CD4-positive, alpha-beta T cell (primary cell): ENCODE data around the gene CNOT9. TPM values are rescaled to one million over a fixed set of nuclear protein-coding genes. Genes with fewer than 3 reads are reported as not detected.
"Not testable (repeated sequence)": the region's sequence is repeated elsewhere in the genome, so short reads cannot be mapped to it uniquely, and the experiment has no call there.

Experiments used
- ATAC-seq: fragments of 200-7000 bp; cut with Tn5 transposase; one replicate; pipeline ENCODE4 v1.10.0; 2022; ENCODE audit warnings: mild to moderate bottlenecking; ENCODE audit not compliant: poor library complexity
- CTCF ChIA-PET: fragments of 350-600 bp; sonication (Branson Sonifier 250); formaldehyde crosslinking; loops from one replicate; lab custom pipeline; 2021; ENCODE audit warnings: antibody characterized with exemption, inconsistent platforms; lab: Charles Lee
- POLR2A ChIA-PET: fragments of 350-600 bp; sonication (Branson Sonifier 250); formaldehyde crosslinking; loops from one replicate; lab custom pipeline; 2021; ENCODE audit warnings: antibody characterized with exemption, inconsistent platforms; lab: Charles Lee
- DNase-seq, 14 experiments: peaks; one replicate each; pipeline ENCODE4 v3.0.0-alpha.2; 2013 to 2020; ENCODE audit warnings: mixed read lengths in 2 of 14
- H3K27ac ChIP-seq, 2 donors: one replicate each; pipeline versions ENCODE4 v1.5.1 to v1.7.0; 2013; ENCODE audit warnings: low read length in 2 of 2, low read depth in 1 of 2, mild to moderate bottlenecking in 1 of 2
- H3K27me3 ChIP-seq, 2 experiments: 1 replicate in 1 of 2; 2 replicates in 1 of 2; pipeline versions ENCODE4 v1.6.1 to v1.7.0; 2013; ENCODE audit warnings: low read length in 2 of 2, control low read depth in 1 of 2, mild to moderate bottlenecking in 1 of 2, moderate library complexity in 1 of 2; ENCODE audit not compliant: insufficient read depth in 2 of 2, control insufficient read depth in 1 of 2
- H3K36me3 ChIP-seq: one replicate; pipeline ENCODE4 v1.6.1; 2013; ENCODE audit warnings: low read length, control low read depth; ENCODE audit not compliant: insufficient read depth
- H3K4me1 ChIP-seq: one replicate; pipeline ENCODE4 v1.6.1; 2013; ENCODE audit warnings: low read length, control low read depth; ENCODE audit not compliant: insufficient read depth
- H3K4me3 ChIP-seq: one replicate; pipeline ENCODE4 v1.5.1; 2013; ENCODE audit warnings: mild to moderate bottlenecking, low read length, moderate library complexity
- H3K9me3 ChIP-seq, 2 experiments: 1 replicate in 1 of 2; 2 replicates in 1 of 2; pipeline versions ENCODE4 v1.6.1 to v1.7.0; 2013; ENCODE audit warnings: low read length in 2 of 2, mild to moderate bottlenecking in 2 of 2, control low read depth in 1 of 2, moderate library complexity in 1 of 2; ENCODE audit not compliant: control insufficient read depth in 1 of 2, insufficient read depth in 1 of 2
- H3K27ac Mint-ChIP-seq: one replicate; pipeline ENCODE4 v1.8.0; 2020; ENCODE audit warnings: mixed read lengths
- H3K27me3 Mint-ChIP-seq: one replicate; pipeline ENCODE4 v1.8.0; 2021; ENCODE audit warnings: mixed read lengths
- H3K36me3 Mint-ChIP-seq: one replicate; pipeline ENCODE4 v1.8.0; 2021; ENCODE audit warnings: low read depth, mixed read lengths
- H3K4me1 Mint-ChIP-seq: one replicate; pipeline ENCODE4 v1.8.0; 2021; ENCODE audit warnings: low read depth, mixed read lengths
- H3K4me3 Mint-ChIP-seq: one replicate; pipeline ENCODE4 v1.8.0; 2020; ENCODE audit warnings: mild to moderate bottlenecking, mixed read lengths
- H3K9me3 Mint-ChIP-seq: one replicate; pipeline ENCODE4 v1.8.0; 2020; ENCODE audit warnings: mixed read lengths
- intact Hi-C, 2 experiments: fragments of 100-400 bp; cut with DNase I in 1 of 2; cut with micrococcal nuclease in 1 of 2; formaldehyde crosslinking; loops; one replicate each; pipeline versions ENCODE4 v1.15.1 to v1.9.0; 2023 to 2025; cut with DNase I, micrococcal nuclease
- total RNA-seq, 174 experiments: library from RNA in 2 of 174; stranded (reverse) in 2 of 174; gene quantifications; one replicate each; pipeline ENCODE4 v1.2.3 and lab custom pipeline; 2021 to 2026
- TF ChIP-seq, protein P1 (sequence below): fragments of 200-600 bp; IDR thresholded peaks from one replicate; pipeline ENCODE4 v1.8.0; 2022; ENCODE audit warnings: antibody characterized with exemption, mild to moderate bottlenecking

The CNOT9 gene
- total RNA-seq, 2 experiments from 2014 or later: 62.8 to 66.8 TPM

DNA sequence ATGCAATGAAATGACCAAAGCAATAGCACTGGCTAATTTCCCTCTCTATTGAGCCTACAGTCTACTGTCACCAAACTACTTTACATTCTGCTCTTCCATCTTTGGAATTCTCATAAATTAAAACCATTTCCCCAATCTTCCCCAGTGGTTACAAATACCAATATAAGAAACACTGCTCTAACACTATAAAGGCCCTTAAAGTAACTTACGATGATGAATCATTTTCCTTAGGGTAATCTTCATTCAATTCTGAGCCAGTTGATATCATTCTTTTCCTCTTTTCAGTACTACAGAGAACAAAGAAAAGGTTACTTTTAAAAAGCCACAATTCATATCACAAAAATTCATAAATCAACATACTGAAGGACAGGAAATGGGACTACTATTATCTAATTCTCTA is 22.6 kb upstream of the CNOT9 start:
- Mint-ChIP-seq H3K27ac (no peak overlapping the region), H3K36me3 (peaks cover 87% of the 10 kb centered on the region), H3K27me3 (no peaks in the 10 kb centered on the region), H3K9me3 (no peaks in the 10 kb centered on the region), H3K4me1 (no peaks in the 10 kb centered on the region), H3K4me3 (no peak overlapping the region)
- no peak overlapping the region for H3K27ac ChIP-seq
- POLR2A ChIA-PET: no interaction called here
- no peaks in the 10 kb centered on the region for H3K4me1 ChIP-seq
- DNase-seq (no peak), ATAC-seq (no peak)
- CTCF ChIA-PET: no interaction called here
- H3K4me3 ChIP-seq: no peak overlapping the region
- no peaks in the 10 kb centered on the region for H3K27me3 ChIP-seq
- no peaks in the 10 kb centered on the region for H3K9me3 ChIP-seq
- TF ChIP-seq, protein P1, sequence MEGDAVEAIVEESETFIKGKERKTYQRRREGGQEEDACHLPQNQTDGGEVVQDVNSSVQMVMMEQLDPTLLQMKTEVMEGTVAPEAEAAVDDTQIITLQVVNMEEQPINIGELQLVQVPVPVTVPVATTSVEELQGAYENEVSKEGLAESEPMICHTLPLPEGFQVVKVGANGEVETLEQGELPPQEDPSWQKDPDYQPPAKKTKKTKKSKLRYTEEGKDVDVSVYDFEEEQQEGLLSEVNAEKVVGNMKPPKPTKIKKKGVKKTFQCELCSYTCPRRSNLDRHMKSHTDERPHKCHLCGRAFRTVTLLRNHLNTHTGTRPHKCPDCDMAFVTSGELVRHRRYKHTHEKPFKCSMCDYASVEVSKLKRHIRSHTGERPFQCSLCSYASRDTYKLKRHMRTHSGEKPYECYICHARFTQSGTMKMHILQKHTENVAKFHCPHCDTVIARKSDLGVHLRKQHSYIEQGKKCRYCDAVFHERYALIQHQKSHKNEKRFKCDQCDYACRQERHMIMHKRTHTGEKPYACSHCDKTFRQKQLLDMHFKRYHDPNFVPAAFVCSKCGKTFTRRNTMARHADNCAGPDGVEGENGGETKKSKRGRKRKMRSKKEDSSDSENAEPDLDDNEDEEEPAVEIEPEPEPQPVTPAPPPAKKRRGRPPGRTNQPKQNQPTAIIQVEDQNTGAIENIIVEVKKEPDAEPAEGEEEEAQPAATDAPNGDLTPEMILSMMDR: no peak
- intact Hi-C loops: no loop called here
- H3K36me3 ChIP-seq: peaks cover 84% of the 10 kb centered on the region

DNA sequence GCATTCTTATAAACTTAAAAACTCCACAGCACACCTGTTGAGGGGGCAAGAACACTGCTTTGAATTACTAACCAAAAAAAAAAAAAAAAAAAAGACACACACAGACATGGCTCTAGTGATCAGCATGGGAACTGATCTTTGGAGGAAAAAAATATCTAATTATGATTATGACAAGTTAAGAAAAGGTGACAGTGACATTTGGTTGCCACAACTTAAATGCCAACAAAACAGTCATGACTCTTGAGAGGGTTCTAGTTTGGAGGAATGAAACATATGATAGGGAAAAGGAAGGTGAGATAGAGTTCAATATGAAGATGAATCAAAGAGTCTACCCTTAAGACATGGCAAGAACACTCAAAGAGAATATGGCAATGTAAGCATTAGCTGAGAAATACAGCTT is 21.1 kb upstream of the CNOT9 start:
- no peaks in the 10 kb centered on the region for H3K9me3 Mint-ChIP-seq
- TF ChIP-seq, protein P1: no peak
- H3K4me3 ChIP-seq: no peak overlapping the region
- CTCF ChIA-PET: interaction anchor here (0.6 kb wide), 1 partner anchor 22 kb away, joined by 3 read pairs; no protein-coding TSS in a partner anchor
- no peaks in the 10 kb centered on the region for H3K4me1 ChIP-seq
- no peak overlapping the region for H3K27ac Mint-ChIP-seq
- H3K4me1 Mint-ChIP-seq: no peaks in the 10 kb centered on the region
- DNase-seq (no peak), ATAC-seq (no peak)
- no peaks in the 10 kb centered on the region for H3K27me3 ChIP-seq
- peaks cover 82% of the 10 kb centered on the region for H3K36me3 ChIP-seq
- intact Hi-C loops: no loop called here
- H3K27ac ChIP-seq: no peak overlapping the region
- no peaks in the 10 kb centered on the region for H3K27me3 Mint-ChIP-seq
- no peaks in the 10 kb centered on the region for H3K9me3 ChIP-seq
- peaks cover 85% of the 10 kb centered on the region for H3K36me3 Mint-ChIP-seq
- H3K4me3 Mint-ChIP-seq: no peak overlapping the region
- POLR2A ChIA-PET: no interaction called here

GRCh38 chr2:218547978-218548377 is 20.7 kb upstream of the CNOT9 start:
- Mint-ChIP-seq H3K27me3 (no peaks in the 10 kb centered on the region), H3K4me3 (no peak overlapping the region), H3K36me3 (peaks cover 85% of the 10 kb centered on the region), H3K9me3 (no peaks in the 10 kb centered on the region), H3K27ac (no peak overlapping the region), H3K4me1 (no peaks in the 10 kb centered on the region)
- H3K4me1 ChIP-seq: no peaks in the 10 kb centered on the region
- CTCF ChIA-PET: no interaction called here
- H3K27ac ChIP-seq: no peak overlapping the region
- H3K4me3 ChIP-seq: no peak overlapping the region
- intact Hi-C loops: no loop called here
- H3K27me3 ChIP-seq: no peaks in the 10 kb centered on the region
- DNase-seq (no peak), ATAC-seq (no peak)
- no peaks in the 10 kb centered on the region for H3K9me3 ChIP-seq
- peaks cover 82% of the 10 kb centered on the region for H3K36me3 ChIP-seq
- POLR2A ChIA-PET: no interaction called here
- TF ChIP-seq, protein P1: no peak

DNA sequence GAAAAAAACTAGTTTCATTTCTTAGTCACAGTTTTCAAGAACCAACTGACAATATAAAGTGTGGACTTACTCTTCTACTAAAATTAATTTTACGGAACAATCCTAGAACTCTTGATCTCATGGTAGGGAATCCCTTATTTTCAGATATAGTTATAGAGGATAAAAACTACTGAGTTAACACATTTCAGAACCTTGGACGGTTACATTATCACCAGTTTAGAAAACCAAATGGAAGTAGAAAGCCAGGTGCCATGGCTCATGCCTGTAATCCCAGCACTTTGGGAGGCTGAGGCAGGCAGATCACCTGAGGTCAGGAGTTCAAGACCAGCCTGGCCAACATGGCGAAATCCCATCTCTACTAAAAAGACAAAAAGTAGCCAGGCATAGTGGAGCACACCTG is 14.4 kb upstream of the CNOT9 start:
- H3K9me3 ChIP-seq, H3K4me1 Mint-ChIP-seq, POLR2A ChIA-PET, H3K27ac ChIP-seq, CTCF ChIA-PET, DNase-seq, H3K4me3 ChIP-seq, ATAC-seq, H3K4me1 ChIP-seq, H3K27me3 Mint-ChIP-seq, H3K4me3 Mint-ChIP-seq, H3K9me3 Mint-ChIP-seq, H3K27ac Mint-ChIP-seq, H3K27me3 ChIP-seq, intact Hi-C loops: not testable (repeated sequence)
- peaks cover 70% of the 10 kb centered on the region for H3K36me3 ChIP-seq
- H3K36me3 Mint-ChIP-seq: peaks cover 79% of the 10 kb centered on the region
